AG04449 (cell line): ENCODE results near the gene RASIP1.

Source experiments
- CTCF ChIA-PET: fragments of 350-600 bp; formaldehyde crosslinking; extraction: SDS; loops from one replicate; lab custom pipeline; 2021; ENCODE audit warnings: antibody characterized with exemption; lab: Yijun Ruan, JAX
- POLR2A ChIA-PET: fragments of 400-600, 350-600 bp; formaldehyde crosslinking; extraction: SDS; loops from one replicate; lab custom pipeline; 2020; ENCODE audit warnings: antibody characterized with exemption, inconsistent platforms; lab: Yijun Ruan, JAX
- DNase-seq: peaks from one replicate; pipeline ENCODE4 v3.0.0-alpha.2; 2010; ENCODE audit warnings: low read depth, low spot score
- H3K4me3 ChIP-seq: 2 replicates; pipeline ENCODE4 v1.5.1; 2011; ENCODE audit warnings: low read depth, mild to moderate bottlenecking, control low read depth, low read length
- TF ChIP-seq, protein P1 (sequence below): IDR thresholded peaks from one replicate; pipeline ENCODE4 v1.5.1; 2011; ENCODE audit warnings: mild to moderate bottlenecking, moderate library complexity, low read length, control low read depth, inconsistent platforms; ENCODE audit not compliant: insufficient read depth; ENCODE audit errors: missing control alignments

RASIP1 gene

DNA sequence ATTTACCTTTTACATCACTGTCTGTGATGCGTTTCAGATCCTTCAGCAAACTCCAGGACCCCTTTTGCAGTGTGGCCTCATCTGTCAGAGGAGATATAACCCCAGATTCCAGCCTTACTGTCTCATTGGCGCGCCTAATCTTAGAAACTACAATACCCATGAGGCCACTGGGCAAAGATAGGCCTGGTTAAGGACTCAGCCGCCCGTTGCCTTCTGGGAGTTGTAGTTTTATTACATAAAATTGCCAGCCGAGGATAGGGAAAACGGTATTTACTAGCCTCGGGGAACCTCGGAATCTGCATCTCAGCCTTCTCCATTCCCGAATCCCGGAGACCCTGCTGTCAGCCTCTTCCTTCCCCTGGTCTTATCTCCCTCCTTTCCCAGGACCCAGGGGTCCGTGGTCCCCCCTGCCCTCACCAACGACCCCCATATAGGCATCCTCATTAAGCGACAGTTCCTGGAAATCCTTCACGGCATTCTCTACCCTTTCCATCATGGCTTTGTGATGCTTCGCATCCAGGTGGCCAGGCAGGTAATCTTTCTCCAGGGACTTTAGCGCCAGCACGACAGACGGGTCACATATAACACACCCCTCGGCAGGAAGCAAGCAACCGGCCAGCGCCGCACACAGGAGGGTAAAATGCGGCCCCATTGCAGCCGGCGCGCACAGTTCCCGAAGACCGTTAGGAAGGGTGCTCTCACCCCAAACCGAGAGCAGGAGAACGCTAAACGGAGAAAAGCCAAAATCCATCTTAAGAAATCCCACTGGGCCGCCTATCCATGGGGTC lies 5.0 kb upstream of the RASIP1 start:
- no peak for DNase-seq
- TF ChIP-seq, protein P1, sequence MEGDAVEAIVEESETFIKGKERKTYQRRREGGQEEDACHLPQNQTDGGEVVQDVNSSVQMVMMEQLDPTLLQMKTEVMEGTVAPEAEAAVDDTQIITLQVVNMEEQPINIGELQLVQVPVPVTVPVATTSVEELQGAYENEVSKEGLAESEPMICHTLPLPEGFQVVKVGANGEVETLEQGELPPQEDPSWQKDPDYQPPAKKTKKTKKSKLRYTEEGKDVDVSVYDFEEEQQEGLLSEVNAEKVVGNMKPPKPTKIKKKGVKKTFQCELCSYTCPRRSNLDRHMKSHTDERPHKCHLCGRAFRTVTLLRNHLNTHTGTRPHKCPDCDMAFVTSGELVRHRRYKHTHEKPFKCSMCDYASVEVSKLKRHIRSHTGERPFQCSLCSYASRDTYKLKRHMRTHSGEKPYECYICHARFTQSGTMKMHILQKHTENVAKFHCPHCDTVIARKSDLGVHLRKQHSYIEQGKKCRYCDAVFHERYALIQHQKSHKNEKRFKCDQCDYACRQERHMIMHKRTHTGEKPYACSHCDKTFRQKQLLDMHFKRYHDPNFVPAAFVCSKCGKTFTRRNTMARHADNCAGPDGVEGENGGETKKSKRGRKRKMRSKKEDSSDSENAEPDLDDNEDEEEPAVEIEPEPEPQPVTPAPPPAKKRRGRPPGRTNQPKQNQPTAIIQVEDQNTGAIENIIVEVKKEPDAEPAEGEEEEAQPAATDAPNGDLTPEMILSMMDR: no peak
- ChIA-PET CTCF (interaction anchor here (1.6 kb wide), 1 partner anchor 97 kb away, joined by 4 read pairs; no protein-coding TSS in a partner anchor), POLR2A (no interaction called here)
- H3K4me3 ChIP-seq: no peak overlapping the region

DNA sequence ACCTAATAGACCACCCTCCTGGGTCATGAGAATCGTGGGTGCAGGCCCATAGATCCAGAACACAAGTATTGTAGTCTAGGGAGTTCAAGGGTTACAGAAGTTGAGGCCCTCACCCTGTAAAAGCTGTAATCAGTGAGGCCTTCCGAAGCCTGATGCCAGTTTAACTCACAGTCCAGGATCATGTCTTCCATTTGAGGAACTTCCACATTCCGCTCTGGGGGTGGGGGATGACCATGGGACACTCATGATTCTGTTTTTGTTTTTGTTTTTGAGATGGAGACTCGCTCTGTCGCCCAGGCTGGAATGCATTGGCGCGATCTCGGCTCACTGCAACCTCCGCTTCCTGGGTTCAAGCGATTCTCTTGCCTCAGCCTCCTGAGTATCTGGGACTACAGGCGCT lies 1.7 kb upstream of the RASIP1 start:
- no peak for DNase-seq
- CTCF ChIA-PET: interaction anchor here (1.4 kb wide), 1 partner anchor 53 kb away, joined by 3 read pairs; no protein-coding TSS in a partner anchor

DNA sequence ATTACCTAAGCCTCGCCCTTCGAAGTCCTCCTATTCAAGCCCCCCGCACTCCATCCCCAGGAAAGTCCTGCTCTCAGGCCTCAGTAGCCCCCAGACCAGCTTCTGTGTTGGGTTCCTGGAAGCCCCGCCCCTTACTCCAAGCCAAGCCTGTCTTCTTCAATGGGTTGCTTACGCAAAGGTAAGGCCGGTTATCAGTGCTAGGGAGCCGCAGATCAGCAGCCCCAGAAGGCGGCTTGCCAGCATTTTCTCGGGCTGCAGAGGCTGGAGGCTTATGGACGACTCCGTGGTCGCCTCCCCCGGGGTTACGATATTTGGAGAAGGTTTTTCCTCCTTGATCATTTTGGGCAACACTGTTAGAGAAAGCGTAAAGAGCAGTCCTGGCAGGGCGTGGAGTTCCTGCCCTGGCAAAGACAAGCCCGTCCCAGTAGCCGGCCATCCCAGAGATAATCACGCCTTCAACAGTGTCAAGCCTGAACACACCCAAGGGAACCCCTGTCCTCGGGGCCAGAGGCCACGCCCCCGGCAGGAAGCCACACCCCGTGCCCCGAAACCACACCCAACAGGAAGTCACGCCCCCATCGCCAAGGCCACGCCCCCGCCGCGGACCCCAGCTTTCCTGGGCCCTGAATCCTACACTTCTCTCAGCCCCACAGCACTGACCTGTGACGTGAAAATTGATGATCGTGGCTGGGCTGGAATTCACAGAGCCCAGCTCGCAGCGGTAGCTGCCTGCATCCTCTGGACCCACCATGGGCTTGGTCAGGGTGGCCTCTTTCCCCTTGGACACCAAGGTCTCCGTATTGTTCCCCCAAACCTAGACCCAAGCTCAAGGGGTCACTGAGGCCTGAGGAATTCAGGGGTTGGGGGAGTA lies 954 bp upstream of the RASIP1 start:
- ChIA-PET POLR2A (no interaction called here), CTCF (interaction anchor here (1.4 kb wide), 1 partner anchor 54 kb away, joined by 3 read pairs; no protein-coding TSS in a partner anchor)
- no peak overlapping the region for H3K4me3 ChIP-seq
- TF ChIP-seq, protein P1: no peak
- DNase-seq: no peak

More for the DNA sequence above, 1.7 kb upstream of the RASIP1 start:
- no peak overlapping the region for H3K4me3 ChIP-seq
- TF ChIP-seq, protein P1: no peak
- POLR2A ChIA-PET: no interaction called here

DNA sequence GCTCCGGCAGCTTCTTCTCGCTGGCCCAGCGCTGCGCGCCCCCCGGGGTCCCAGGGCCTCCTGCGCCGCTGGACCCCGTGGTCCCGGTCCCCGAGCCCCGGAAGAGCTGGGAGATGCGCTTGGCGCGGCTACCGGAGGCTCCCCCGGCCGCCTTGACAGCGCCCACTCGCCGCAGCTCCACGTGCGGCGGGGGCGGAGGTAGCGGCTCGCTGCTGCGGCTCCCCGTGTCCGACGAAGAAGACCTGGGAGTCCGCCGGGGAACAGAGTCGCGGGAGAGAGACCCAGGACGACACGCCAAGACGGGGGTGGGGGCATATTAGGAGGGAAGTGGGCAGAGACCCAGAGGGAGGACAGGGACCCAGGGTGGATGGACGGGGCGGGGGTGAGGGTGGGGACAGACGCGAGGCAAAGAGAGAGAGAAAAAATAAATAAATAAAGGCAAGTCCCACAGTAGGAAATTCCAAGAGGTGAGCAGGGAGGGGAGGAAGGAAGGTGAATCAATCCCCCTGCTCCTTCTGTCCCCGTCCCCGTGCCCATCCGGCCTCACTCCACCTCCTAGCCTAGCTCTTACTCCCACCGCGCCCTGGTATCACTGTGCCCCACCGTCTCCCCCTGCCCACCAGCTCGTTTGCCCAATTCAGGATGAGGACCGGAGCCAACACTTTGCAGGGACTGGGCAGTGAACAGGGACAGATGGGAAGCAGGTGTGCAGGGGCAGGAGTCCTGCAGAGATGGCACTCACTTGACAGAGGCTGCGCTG lies 826 bp downstream of the RASIP1 start:
- no peak for DNase-seq
- POLR2A ChIA-PET: interaction anchor here (0.5 to 1.3 kb wide), 2 partner anchors 23 to 135 kb away, joined by 3 read pairs; no protein-coding TSS in a partner anchor
- CTCF ChIA-PET: interaction anchor here (1.3 to 2.8 kb wide), 6 partner anchors 7 to 94 kb away, joined by 3 to 23 read pairs (median 4); partner anchors contain the start of genes CA11 and IZUMO1
- TF ChIP-seq, protein P1: no peak
- peak overlapping the region; percentile 42 for H3K4me3 ChIP-seq

DNA sequence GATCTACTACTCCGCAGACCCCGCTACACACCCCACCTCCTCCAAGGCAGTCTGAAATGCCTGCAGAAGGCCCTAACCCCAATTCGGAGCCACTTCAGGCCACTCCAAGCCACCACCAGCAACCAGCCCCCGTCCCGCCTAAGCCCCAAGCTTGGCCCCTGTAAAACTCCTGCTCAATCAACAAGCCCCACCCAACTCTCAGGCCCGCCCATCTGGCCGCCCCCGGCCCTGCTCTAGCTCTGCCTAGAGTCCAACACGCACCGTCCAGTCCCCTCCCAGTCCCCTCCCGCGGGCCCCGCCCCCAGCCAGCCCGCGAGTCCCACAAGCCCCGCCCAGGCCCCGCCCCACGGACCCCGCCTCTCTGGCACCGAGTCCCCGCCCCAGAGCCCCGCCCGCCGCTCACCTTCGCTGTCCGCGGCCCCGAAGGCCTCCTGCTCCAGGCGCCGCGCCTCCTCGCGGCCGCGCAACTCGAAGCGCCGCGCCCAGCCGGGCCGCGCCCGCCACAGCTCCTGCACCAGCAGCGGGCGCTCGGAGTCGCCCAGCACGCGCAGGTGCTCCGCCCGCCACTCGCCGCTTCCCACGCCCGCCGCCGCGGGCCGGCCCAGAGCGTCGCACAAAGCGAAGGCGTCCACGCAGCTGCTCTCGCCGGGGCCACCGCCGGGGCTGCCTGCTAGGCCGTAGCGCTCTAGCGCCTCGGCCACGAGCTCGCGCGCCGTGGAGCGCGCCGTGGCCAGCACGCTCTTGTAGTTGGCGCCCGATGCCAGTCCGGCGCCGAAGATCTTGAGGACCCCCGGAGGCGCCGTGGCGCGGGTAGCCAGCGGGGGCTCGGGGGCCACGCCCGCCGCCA lies 1.6 kb downstream of the RASIP1 start:
- CTCF ChIA-PET: interaction anchor here (1.0 to 2.8 kb wide), 7 partner anchors 8 to 93 kb away, joined by 3 to 23 read pairs (median 4); partner anchors contain the start of genes CA11 and IZUMO1
- DNase-seq: no peak
- TF ChIP-seq, protein P1: peak; percentile 12
- POLR2A ChIA-PET: interaction anchor here (1.3 kb wide), 1 partner anchor 136 kb away, joined by 3 read pairs; no protein-coding TSS in a partner anchor
- peak overlapping the region; percentile 42 for H3K4me3 ChIP-seq
